NAMALWA (cell line): ENCODE results near the gene CSHL1.
"Not testable (repeated sequence)": the region's sequence is repeated elsewhere in the genome, so short reads cannot be mapped to it uniquely, and the experiment has no call there.

Experiments
- DNase-seq: peaks from one replicate; pipeline ENCODE4 v3.0.0-alpha.2; 2015; ENCODE audit warnings: low spot score

The CSHL1 gene

GRCh38 chr17:63940584-63940983, 29.5 kb upstream of the CSHL1 start:
- DNase-seq: no peak

DNA sequence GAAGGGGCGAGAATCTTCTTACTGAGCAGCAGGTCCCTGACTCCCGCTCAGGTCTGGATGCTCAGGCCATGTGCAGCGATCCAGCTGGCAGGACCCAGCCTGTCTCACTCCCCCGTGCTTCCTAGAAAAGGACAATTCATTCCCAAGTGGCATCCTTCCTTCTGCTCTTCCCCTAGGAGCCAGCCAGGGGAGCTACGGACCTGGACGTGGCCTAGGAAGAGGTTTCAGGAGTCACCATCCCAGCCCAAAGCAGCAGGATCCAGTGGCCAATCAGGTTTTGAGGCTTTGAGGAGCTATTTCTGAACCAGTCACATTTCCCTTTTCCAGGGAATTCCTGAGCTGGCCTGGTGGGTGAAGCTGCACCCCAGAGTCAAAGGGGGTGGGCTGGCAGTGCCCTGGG, 28.8 kb upstream of the CSHL1 start:
- no peak for DNase-seq

DNA sequence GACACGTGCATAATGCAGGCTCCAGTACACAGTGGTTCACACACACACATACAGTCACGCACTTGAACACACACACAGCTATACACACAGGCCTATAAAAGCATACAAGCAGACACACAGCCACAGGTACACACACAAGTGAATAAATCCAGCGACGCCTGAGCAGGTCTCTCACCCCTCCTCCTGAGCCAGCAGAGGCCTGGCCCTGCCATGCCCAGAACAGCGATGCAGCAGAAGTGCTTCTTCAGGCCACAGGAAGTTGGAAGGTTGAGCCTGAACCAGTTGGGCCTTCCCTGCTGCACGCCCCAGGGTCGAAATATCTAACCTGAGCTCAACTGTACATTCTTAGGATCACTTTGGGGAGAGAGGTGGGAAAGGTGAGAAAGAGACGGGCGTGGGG, 28.3 kb upstream of the CSHL1 start:
- DNase-seq: no peak

DNA sequence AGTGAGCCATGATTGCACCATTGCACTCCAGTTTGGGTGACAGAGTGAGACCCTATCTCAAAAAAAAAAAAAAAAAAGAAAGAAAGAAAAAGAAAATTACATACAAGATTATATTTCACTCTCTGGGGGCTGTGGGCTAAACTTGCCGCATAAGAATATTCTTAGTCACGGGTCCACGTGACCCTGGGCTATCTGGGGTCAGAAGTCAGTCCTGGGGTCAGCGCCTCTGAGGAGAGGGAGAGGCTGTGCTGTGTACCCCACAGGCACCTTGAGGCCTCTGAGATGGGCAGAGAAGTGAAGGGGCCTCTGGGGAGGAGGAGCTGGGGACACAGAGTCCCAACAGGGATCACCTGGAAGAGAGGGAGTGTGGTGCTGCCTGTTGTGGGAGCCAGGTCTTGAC, 26.9 kb upstream of the CSHL1 start:
- DNase-seq: no peak

DNA sequence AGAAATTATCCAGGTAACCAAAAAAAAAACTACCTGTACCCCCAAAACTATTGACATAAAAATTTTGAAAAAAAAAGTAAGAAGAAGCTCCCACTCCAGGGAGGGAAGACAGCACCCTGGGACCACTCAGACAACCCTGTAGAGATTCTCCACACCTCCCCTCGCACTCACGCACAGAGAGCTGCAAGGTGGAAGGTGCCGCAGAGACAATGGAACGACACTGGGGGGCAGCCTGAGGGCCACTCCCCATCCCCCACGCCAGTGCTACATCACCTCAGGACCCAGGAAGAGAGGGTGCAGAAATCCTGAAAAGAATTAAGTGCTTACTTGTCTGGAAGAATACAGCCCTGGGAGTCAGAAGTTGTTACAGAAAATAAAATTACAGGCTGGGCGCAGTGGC, 26.3 kb upstream of the CSHL1 start:
- DNase-seq: no peak

- no peak for DNase-seq
Observed at GRCh38 chr17:63934183-63935112, 23.4 kb upstream of the CSHL1 start.

DNA sequence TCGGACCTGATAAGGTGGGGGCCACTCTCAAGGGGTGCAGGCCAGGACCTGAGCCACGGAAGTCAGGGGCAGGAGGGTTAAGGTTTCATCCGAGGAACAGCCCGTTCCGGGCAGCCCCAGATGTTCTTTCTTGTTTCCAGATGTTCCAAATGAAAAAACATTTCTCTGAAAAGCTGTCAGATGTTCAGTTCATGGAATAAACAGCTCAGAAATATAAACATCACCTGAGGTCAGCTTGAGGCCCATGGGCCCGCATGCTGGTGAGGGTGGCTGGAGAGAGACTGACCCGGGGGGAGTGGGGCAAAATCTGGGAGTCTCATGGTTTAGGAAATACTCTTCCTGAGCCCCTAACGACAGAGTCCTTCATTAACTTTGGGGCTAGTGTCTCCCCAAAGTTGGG, 22.5 kb upstream of the CSHL1 start:
- DNase-seq: peak; percentile 52

DNA sequence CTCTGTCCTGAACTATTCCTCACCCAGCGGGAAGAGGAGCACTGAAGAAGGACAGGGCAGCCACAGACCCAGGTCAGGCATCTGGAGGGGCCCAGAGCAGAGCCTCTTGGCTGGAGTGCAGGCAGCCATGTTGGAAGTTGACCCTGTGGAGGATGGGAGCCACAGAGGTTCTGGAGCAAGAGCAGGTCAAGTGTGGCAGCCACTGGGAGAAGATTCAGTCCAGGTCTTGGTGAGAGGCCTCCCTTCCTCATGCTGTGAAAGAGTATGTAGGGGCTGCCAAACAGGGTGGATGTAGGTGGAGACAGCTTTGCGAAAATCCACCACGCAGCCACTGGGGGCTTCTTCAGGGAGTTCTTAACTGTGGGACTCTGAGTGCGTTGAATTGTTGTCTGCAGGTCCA, 21.7 kb upstream of the CSHL1 start:
- DNase-seq: peak; percentile 77

DNA sequence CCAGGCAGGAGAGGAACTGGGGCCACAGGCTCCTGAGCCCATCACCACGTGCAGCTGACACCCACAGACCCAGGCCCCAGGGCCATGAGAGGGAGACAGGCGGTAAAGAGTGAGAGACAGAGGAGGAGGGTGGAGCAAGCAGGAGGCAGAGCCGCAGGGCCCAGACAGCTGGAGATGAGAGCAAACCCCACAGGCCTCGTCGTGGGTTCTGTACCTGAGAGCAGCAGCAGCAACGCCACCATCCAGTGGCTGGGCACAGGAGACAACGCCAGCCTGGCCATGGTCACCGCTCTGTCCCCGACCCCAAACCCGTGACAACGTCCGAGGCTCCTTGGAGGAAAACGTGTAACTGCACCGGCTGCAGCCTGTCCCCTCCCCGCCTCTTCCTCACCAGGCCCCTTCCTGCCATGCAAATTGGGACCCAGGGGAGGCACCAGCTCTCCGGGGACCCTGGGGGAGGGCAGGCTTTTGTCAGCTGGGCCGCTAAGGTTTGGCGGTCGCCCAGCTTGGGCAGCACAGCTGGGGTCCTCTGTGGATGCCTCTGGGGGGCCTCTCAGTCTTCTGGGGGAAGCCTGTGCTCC, 21.0 kb upstream of the CSHL1 start, which contains the start of gene CD79B:
CD79B (minus strand) TSS at position 351 of the 581 bp plus-strand sequence; CDS start at position 281, 70 bp downstream.
- DNase-seq: peak; percentile 95

- DNase-seq: peak; percentile 73
Observed at GRCh38 chr17:63930951-63931575, 20.0 kb upstream of the CSHL1 start.

DNA sequence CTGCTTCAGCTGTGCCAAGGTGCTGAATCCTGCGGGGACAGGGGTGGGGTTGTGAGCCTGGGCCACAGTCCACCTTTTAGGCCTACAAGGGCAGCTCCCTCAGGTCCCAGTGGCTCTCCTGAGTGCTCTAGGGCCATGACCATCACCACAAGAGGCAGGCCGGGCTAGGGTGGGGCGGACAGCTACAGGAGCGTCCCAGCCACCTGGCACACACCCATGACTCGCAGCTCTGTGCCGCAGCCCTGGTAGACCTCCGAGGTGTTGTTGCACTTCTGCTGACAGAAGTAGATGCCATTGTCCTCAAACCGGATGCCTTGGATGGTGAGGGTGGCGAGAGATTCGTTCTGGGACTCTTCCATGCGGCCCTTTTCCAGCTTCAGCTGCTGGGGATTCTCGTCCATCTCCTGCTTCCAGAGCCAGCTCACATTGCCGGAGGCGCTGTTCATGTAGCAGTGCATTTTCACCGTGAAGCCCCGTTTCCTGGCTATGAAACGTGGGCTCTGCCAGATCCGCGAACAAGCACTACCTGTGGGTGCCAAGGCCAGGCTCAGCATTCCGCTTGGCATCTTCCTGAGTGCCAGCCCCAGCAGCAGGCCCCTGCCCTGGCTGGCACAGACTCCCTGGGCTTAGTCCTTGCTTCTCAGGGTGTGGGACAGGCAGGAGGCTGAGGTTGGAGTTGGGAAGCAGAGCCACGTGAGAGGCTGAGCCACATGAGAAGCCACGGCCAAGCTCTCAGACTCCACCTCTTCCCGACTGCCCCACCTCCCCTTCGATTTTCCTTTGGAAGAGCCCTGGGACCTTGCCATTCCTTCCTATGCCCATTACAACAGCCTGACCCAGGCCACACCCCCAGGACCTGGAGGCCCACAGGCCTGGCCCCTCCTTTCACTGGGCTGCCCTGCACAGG, 19.1 kb upstream of the CSHL1 start:
- peak; percentile 55 for DNase-seq

DNA sequence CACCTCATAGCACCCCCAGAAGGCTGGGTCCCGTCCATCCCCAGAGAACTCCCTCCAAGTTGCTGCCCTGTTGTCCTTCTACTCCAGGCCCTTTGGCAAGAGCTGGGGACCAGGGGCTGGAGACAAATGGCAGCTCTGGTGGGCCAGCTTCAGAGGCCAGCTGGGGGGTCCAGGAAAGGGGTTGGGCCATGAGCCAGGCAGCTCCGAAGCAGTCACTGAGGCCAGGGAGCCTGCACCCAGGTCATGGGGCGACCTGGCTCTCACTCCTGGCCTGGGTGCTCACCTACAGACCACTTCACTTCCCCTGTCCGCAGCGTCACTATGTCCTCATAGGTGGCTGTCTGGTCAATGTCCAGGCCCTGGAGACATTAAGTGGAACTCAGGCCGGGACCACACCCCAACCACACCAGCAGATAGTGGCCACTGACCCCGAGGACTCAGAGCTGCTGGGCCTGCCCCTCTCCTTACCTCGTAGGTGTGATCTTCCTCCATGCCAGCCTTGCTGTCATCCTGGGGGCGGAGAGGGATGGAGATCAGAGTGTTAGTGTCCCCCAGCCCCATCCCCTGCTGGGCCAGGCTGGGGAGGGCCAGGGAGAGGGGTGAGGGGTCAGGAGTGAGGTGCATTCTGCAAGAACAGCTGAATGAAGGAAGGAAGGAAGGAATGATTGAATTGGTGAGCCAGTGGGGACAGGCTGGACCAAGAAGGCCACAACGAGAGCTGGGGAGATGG, 18.1 kb upstream of the CSHL1 start:
- DNase-seq: no peak

GRCh38 chr17:63928172-63928666, 17.2 kb upstream of the CSHL1 start:
- DNase-seq: no peak

DNA sequence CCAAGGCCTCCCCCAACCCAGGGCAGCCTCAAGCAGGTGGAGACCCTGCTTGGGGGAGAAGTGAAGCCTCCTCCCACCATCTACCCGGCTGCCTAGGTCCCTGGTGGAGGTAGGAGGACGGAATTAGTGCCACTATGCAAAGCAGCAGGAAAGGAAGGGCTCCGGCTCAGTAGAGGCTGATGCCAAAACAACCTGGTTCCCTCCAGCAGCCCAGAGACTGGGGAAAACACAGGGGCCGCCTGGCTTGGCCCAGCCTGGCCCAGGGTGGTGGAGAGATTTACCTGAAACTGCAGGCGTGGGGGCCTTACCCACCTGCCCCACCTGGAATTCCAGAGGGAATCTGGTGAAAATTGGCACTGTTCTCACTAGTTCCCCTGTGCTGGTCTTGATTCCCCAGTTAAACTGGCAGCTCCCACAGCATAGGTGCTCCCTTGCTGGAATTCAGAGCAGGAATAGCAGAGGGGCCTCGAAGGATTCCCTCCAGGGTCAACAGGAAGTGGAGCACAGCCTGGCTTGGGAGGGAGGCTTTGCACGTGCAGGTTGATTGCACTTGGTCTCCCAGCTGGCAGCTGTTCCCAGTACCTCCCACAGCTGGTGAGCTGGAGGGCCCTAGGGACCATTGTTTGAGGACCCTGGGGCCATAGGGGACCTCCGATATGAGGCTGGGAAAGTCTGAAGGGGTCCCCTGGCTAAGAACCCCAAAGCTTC, 16.6 kb upstream of the CSHL1 start:
- peak; percentile 87 for DNase-seq

- DNase-seq: peak; percentile 63
Observed at GRCh38 chr17:63926164-63926563, 15.1 kb upstream of the CSHL1 start.

- peak; percentile 95 for DNase-seq
Observed at GRCh38 chr17:63925615-63926014, 14.6 kb upstream of the CSHL1 start.

DNA sequence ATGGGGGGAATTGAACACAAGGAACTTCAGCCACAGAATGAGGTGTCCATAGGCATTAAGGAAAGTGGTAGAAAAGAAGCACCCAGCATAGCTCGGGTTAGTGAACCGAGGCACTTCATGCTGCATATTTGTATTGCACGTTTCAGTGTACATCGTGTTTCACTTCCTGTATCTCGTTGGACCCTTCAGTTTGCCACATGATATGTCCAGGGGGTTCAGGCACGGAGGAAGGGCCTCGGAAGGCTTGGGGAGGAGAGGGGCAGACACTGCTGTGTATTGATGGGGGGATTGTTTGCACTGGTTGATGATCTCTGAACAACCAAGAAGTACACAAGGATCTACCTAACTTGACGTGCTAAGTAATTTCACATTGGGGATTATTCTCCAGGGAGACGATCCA, 11.3 kb upstream of the CSHL1 start:
- DNase-seq: peak; percentile 82

GRCh38 chr17:63920779-63921178, 9.7 kb upstream of the CSHL1 start:
- peak; percentile 56 for DNase-seq

GRCh38 chr17:63920050-63920449, 9.0 kb upstream of the CSHL1 start:
- DNase-seq: not testable (repeated sequence)

DNA sequence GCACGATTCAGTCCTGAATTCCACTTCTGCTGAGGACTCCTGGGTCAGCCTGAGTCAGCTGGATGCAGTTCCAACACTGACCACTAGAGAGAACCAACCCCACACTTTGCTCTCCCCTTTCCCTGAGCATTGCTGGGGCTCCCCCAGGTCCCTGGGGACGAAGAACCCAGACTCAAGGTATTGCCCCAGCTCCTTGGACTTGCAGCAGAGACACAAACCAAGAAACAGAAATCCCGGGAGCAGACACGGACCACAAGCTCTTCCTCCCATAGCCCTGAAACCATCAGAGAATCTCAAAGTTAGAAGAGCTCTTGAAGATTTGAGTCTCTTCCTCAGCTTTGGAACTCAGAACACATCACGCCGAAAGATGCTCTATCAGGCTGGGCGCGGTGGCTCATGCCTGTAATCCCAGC, 8.3 kb upstream of the CSHL1 start:
- DNase-seq: peak; percentile 90
